Measurements from ENCODE around the gene LSM7. TPM values are rescaled to one million over a fixed set of nuclear protein-coding genes. Genes with fewer than 3 reads are reported as not detected.

Gene LSM7
- 100 to 1,000 TPM; 110 to 115 TPM for total RNA-seq

GRCh38 chr19:2328401-2329148 lies at the start of gene LSM7, which contains the start of gene SPPL2B:
Gene LSM7 (minus strand): TSS chr19:2328586. CDS start chr19:2328566, 20 bp downstream.
Gene SPPL2B (plus strand): TSS chr19:2328684. CDS start chr19:2328710, 26 bp downstream.
- peaks cover 31% of the 10 kb centered on the region for H3K36me3 Mint-ChIP-seq (ENCODE audit: low read depth)
- H3K27ac Mint-ChIP-seq, result peak within 1 kb of the TSS; percentile 99
- peaks cover 63% of the 10 kb centered on the region for H3K4me1 Mint-ChIP-seq
- peak; percentile 93 for DNase-seq
- CTCF ChIA-PET, result interaction anchor here (1.2 kb wide), 1 partner anchor 99 kb away, joined by 4 read pairs; the partner anchor contains the start of gene TIMM13
- no peaks in the 10 kb centered on the region for H3K9me3 Mint-ChIP-seq
- H3K27me3 Mint-ChIP-seq, result no peaks in the 10 kb centered on the region
- peak within 1 kb of the TSS; percentile 98 for H3K4me3 Mint-ChIP-seq
- POLR2A ChIA-PET, result interaction anchor here (1.0 to 2.9 kb wide), 23 partner anchors 9 to 292 kb away, joined by 3 to 16 read pairs (median 7); partner anchors contain the start of genes AP3D1, GADD45B, PLEKHJ1 and TIMM13

GRCh38 chr19:2376784-2377519 lies 48.6 kb upstream of the LSM7 start:
- ChIA-PET CTCF (no interaction called here), POLR2A (no interaction called here)
- no peak for DNase-seq
- Mint-ChIP-seq H3K4me1 (no peaks in the 10 kb centered on the region), H3K9me3 (peaks cover 22% of the 10 kb centered on the region), H3K27ac (no peak overlapping the region), H3K36me3 (ENCODE audit: low read depth) (peaks cover 10% of the 10 kb centered on the region), H3K27me3 (peaks cover 5% of the 10 kb centered on the region), H3K4me3 (no peak overlapping the region)

GRCh38 chr19:2375353-2376121 lies 47.2 kb upstream of the LSM7 start:
- CTCF ChIA-PET, result no interaction called here
- Mint-ChIP-seq H3K36me3 (ENCODE audit: low read depth) (peaks cover 8% of the 10 kb centered on the region), H3K27me3 (peaks cover 5% of the 10 kb centered on the region), H3K9me3 (peaks cover 17% of the 10 kb centered on the region), H3K4me3 (no peak overlapping the region), H3K4me1 (no peaks in the 10 kb centered on the region), H3K27ac (no peak overlapping the region)
- DNase-seq, result no peak
- POLR2A ChIA-PET, result no interaction called here

- H3K36me3 Mint-ChIP-seq (ENCODE audit: low read depth), result peaks cover 8% of the 10 kb centered on the region
- no peak overlapping the region for H3K27ac Mint-ChIP-seq
- H3K27me3 Mint-ChIP-seq, result peaks cover 5% of the 10 kb centered on the region
- H3K9me3 Mint-ChIP-seq, result peaks cover 16% of the 10 kb centered on the region
- ChIA-PET CTCF (no interaction called here), POLR2A (no interaction called here)
- no peaks in the 10 kb centered on the region for H3K4me1 Mint-ChIP-seq
- H3K4me3 Mint-ChIP-seq, result no peak overlapping the region
- DNase-seq, result no peak
These were observed 46.4 kb upstream of the LSM7 start for GRCh38 chr19:2374808-2375207.

- Mint-ChIP-seq H3K9me3 (peaks cover 15% of the 10 kb centered on the region), H3K36me3 (ENCODE audit: low read depth) (peaks cover 7% of the 10 kb centered on the region), H3K27ac (no peak overlapping the region), H3K4me3 (no peak overlapping the region), H3K27me3 (peaks cover 10% of the 10 kb centered on the region), H3K4me1 (peaks cover 6% of the 10 kb centered on the region)
- no peak for DNase-seq
- ChIA-PET POLR2A (no interaction called here), CTCF (no interaction called here)
These were observed 43.8 kb upstream of the LSM7 start for GRCh38 chr19:2372076-2372612.

- CTCF ChIA-PET, result no interaction called here
- Mint-ChIP-seq H3K4me3 (no peak overlapping the region), H3K36me3 (ENCODE audit: low read depth) (peaks cover 7% of the 10 kb centered on the region), H3K27ac (no peak overlapping the region), H3K27me3 (peaks cover 10% of the 10 kb centered on the region), H3K4me1 (peaks cover 6% of the 10 kb centered on the region), H3K9me3 (peaks cover 15% of the 10 kb centered on the region)
- DNase-seq, result no peak
- POLR2A ChIA-PET, result no interaction called here
These were observed 43.3 kb upstream of the LSM7 start for GRCh38 chr19:2371656-2372055.

GRCh38 chr19:2365201-2365970 lies 37.0 kb upstream of the LSM7 start:
- no peak for DNase-seq
- Mint-ChIP-seq H3K36me3 (ENCODE audit: low read depth) (peaks cover 3% of the 10 kb centered on the region), H3K4me1 (peaks cover 10% of the 10 kb centered on the region), H3K27ac (no peak overlapping the region), H3K27me3 (peaks cover 15% of the 10 kb centered on the region), H3K9me3 (peaks cover 12% of the 10 kb centered on the region), H3K4me3 (no peak overlapping the region)
- POLR2A ChIA-PET, result interaction anchor here (0.6 kb wide), 1 partner anchor 338 kb away, joined by 4 read pairs; no protein-coding TSS in a partner anchor
- CTCF ChIA-PET, result no interaction called here

GRCh38 chr19:2363419-2363818 lies 35.0 kb upstream of the LSM7 start:
- H3K36me3 Mint-ChIP-seq (ENCODE audit: low read depth), result peaks cover 3% of the 10 kb centered on the region
- peaks cover 6% of the 10 kb centered on the region for H3K9me3 Mint-ChIP-seq
- POLR2A ChIA-PET, result no interaction called here
- no peak overlapping the region for H3K27ac Mint-ChIP-seq
- no peak for DNase-seq
- peaks cover 19% of the 10 kb centered on the region for H3K27me3 Mint-ChIP-seq
- H3K4me1 Mint-ChIP-seq, result peaks cover 7% of the 10 kb centered on the region
- CTCF ChIA-PET, result no interaction called here
- H3K4me3 Mint-ChIP-seq, result no peak overlapping the region

- no peaks in the 10 kb centered on the region for H3K36me3 Mint-ChIP-seq (ENCODE audit: low read depth)
- CTCF ChIA-PET, result no interaction called here
- H3K27me3 Mint-ChIP-seq, result peaks cover 14% of the 10 kb centered on the region
- peaks cover under 1% of the 10 kb centered on the region for H3K9me3 Mint-ChIP-seq
- no peak for DNase-seq
- POLR2A ChIA-PET, result no interaction called here
- H3K4me1 Mint-ChIP-seq, result peaks cover 4% of the 10 kb centered on the region
- no peak overlapping the region for H3K4me3 Mint-ChIP-seq
- no peak overlapping the region for H3K27ac Mint-ChIP-seq
These were observed 34.5 kb upstream of the LSM7 start for GRCh38 chr19:2362970-2363300.

- POLR2A ChIA-PET, result no interaction called here
- CTCF ChIA-PET, result no interaction called here
These were observed 33.9 kb upstream of the LSM7 start for GRCh38 chr19:2362046-2362969.

GRCh38 chr19:2361246-2362045 lies 33.1 kb upstream of the LSM7 start:
- Mint-ChIP-seq H3K27me3 (peaks cover 14% of the 10 kb centered on the region), H3K9me3 (no peaks in the 10 kb centered on the region), H3K36me3 (ENCODE audit: low read depth) (no peaks in the 10 kb centered on the region), H3K4me1 (peaks cover 4% of the 10 kb centered on the region), H3K27ac (no peak overlapping the region), H3K4me3 (no peak overlapping the region)
- CTCF ChIA-PET, result no interaction called here
- POLR2A ChIA-PET, result no interaction called here
- DNase-seq, result no peak

More at GRCh38 chr19:2362046-2362969, 33.9 kb upstream of the LSM7 start:
- Mint-ChIP-seq H3K4me3 (no peak overlapping the region), H3K27me3 (peaks cover 14% of the 10 kb centered on the region), H3K9me3 (no peaks in the 10 kb centered on the region), H3K4me1 (peaks cover 4% of the 10 kb centered on the region), H3K36me3 (ENCODE audit: low read depth) (no peaks in the 10 kb centered on the region), H3K27ac (no peak overlapping the region)
- DNase-seq, result no peak

All from activated CD4-positive, alpha-beta memory T cell treated with anti-CD3 and anti-CD28 coated beads, Interleukin-2, amount 10 ng/mL, durations not matched to agents 7 days and 5 days (primary cell).